GM12801 (cell line): ENCODE results near the gene CREBL2.

ENCODE experiments used
- CTCF ChIP-seq: IDR thresholded peaks from one replicate; pipeline ENCODE4 v1.5.1; 2011; ENCODE audit warnings: control low read depth; ENCODE audit not compliant: insufficient read length; ENCODE audit errors: extremely low read depth

Gene CREBL2

GRCh38 chr12:12622418-12622817 lies 10.7 kb downstream of the CREBL2 start:
- TF ChIP-seq CTCF, result no peak

DNA sequence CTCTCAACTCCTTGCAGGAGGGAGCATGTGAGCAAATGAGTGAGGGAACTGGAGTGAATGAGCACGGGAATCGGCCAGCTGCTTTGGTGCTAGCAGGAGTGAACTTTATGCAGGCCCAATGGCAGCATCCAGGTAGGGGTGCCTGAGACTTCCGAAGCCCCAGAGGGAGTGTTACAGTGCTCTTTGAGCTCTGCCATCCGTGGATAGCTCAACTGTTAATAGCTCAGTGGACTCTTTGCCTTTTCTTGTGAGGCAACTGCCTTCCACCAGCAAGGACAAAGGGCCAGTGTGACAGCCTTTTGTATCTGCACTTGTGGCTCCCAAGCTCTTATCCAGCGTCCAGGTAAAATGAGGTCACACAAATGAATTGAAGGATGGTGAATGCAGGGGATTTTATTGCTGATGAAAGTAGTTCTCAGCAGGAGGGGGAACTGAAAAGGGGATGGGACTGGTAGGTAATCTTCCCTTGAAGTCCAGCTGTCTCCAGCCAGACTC lies 12.9 kb downstream of the CREBL2 start:
- no peak for TF ChIP-seq CTCF

DNA sequence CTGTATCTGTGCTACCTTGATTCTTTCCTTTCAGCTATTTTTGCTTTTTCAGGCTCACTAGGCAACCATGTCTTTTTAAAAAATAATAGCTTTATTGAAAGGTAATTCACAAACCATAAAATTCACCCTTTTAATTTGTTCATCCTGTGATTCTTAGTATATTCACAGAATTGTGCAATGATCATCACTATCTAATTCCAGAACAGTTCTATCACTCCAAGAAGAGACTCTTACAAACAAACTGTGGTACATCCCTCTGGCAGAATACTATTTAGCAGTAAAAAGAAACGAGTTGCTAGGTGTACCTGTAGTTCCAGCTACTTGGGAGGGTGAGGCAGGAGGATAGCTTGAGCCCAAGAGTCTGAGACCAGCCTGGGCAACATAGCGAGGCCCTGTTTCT lies 14.8 kb downstream of the CREBL2 start:
- no peak for TF ChIP-seq CTCF

DNA sequence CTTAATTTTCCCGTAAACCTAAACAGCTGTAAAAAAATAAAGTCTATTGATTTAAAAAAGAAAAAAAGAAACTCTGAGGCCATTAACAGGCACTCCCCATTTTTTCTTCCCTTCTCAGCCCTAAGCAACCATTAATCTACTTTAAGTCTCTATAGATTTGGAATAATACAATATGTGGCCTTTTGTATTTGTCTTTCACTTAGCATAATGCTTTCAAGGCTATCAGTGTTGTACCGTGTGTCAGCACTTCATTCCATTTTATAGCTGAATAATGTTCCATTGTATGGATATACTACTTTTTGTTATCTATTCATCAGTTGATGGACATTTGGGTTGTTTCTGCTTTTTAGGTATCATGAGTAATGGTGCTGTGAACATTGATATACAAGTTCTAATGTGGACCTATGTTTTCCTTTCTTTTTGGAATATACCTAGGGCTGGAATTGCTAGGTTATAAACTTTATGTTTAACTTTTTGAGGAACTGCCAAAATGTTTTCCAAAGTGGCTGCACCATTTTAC lies 15.7 kb downstream of the CREBL2 start:
- no peak for TF ChIP-seq CTCF

DNA sequence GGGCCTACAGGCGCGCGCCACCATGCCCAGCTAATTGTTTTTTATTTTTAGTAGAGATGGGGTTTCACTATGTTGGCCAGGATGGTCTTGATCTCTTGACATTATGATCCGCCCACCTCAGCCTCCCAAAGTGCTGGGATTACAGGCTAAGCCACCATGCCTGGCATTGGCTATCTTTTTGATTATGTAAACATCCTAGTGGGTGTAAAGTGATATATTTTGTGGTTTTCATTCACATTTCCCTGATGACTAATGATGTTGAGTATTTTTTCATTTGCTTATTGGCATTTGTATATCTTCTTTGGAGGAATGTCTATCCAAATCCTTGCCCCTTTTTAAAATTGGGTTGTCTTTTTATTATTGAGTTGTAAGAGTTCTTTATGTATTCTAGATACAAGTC lies 16.3 kb downstream of the CREBL2 start:
- TF ChIP-seq CTCF, result no peak

DNA sequence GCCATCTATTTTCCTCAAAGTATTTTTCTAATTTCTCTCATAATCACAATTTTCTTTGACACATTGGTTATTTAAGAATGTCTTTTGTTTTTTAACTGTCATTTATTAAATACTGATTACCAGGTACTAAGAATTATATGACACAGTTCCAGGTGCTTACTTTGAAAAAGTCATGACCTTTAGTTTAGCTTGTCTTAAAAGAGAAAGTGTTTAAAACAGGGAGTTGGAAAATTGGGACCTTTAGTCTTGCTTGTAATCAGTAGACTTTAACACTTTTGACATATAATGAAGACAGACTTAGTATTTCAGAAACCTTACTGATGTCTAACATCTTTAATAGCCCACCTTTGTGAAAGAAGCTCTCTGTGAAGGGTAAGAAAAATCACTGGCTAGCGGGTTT lies 19.2 kb downstream of the CREBL2 start:
- no peak for TF ChIP-seq CTCF

- TF ChIP-seq CTCF, result no peak
Observed at GRCh38 chr12:12635651-12636050, 24.0 kb downstream of the CREBL2 start.
